SK-N-MC (cell line): ENCODE measurements around the gene TWSG1.

Experiments
- EZH2 ChIP-seq: fragments of 200-600 bp; sonication (generic); IDR thresholded peaks from one replicate; pipeline ENCODE4 v1.6.1; 2017; ENCODE audit warnings: antibody characterized with exemption
- POLR2AphosphoS5 ChIP-seq: IDR thresholded peaks from 2 replicates; pipeline ENCODE4 v1.6.1; 2012; ENCODE audit warnings: mild to moderate bottlenecking, low read depth, low read length, borderline replicate concordance

DNA sequence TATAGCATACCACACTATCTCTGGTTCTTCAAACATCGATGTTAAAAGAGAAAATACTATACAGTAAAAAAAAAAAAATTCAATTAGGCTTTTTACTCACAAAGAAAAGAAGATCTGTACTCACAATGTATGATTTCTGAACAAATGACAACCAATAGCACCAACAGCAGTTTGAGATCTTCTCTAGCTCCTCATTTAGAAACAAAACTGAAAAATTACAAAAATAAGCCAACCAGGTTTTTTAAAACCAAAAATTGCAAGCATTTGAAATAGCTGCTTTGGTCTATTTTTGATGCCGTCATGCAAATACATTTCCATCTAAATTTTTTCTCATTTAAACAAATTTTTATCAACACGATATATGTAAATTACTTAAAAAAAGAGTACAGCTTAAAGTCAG, 106.5 kb downstream of the TWSG1 start:
- TF ChIP-seq EZH2 = no peak
- TF ChIP-seq POLR2AphosphoS5 = no peak
